22Rv1 (cell line): ENCODE measurements around the gene RAP2A.

Experiments used
- H3K27ac ChIP-seq: fragments of 450-650 bp; 2 replicates; pipeline ENCODE4 v1.5.1; 2017
- CTCF ChIP-seq: fragments of 450-650 bp; IDR thresholded peaks from 2 replicates; pipeline ENCODE4 v1.5.1; 2017; ENCODE audit warnings: mild to moderate bottlenecking
- ZFX ChIP-seq: fragments of 450-650 bp; IDR thresholded peaks from 2 replicates; pipeline ENCODE4 v1.6.1; 2017; ENCODE audit warnings: antibody characterized with exemption, borderline replicate concordance

Gene RAP2A

GRCh38 chr13:97505017-97505416 is 71.0 kb downstream of the RAP2A start:
- H3K27ac ChIP-seq: no peak overlapping the region
- no peak for TF ChIP-seq ZFX
- TF ChIP-seq CTCF: no peak

GRCh38 chr13:97506511-97506910 is 72.5 kb downstream of the RAP2A start:
- H3K27ac ChIP-seq: no peak overlapping the region
- TF ChIP-seq ZFX (no peak), CTCF (no peak)

GRCh38 chr13:97512732-97513131 is 78.8 kb downstream of the RAP2A start:
- no peak overlapping the region for H3K27ac ChIP-seq
- TF ChIP-seq ZFX: no peak

GRCh38 chr13:97515643-97516042 is 81.7 kb downstream of the RAP2A start:
- TF ChIP-seq CTCF (no peak), ZFX (no peak)
- no peak overlapping the region for H3K27ac ChIP-seq

GRCh38 chr13:97517967-97518366 is 84.0 kb downstream of the RAP2A start:
- H3K27ac ChIP-seq: no peak overlapping the region
- TF ChIP-seq CTCF (no peak), ZFX (no peak)
